HG02884 (cell line): Measurements from ENCODE around the gene KLHL17.

ENCODE experiments used
- ATAC-seq: cut with Tn5 transposase; IDR thresholded peaks from one replicate; pipeline ENCODE4 v1.9.1; 2021; ENCODE audit warnings: mild to moderate bottlenecking, moderate library complexity; ENCODE audit not compliant: unreplicated experiment

Gene KLHL17

DNA sequence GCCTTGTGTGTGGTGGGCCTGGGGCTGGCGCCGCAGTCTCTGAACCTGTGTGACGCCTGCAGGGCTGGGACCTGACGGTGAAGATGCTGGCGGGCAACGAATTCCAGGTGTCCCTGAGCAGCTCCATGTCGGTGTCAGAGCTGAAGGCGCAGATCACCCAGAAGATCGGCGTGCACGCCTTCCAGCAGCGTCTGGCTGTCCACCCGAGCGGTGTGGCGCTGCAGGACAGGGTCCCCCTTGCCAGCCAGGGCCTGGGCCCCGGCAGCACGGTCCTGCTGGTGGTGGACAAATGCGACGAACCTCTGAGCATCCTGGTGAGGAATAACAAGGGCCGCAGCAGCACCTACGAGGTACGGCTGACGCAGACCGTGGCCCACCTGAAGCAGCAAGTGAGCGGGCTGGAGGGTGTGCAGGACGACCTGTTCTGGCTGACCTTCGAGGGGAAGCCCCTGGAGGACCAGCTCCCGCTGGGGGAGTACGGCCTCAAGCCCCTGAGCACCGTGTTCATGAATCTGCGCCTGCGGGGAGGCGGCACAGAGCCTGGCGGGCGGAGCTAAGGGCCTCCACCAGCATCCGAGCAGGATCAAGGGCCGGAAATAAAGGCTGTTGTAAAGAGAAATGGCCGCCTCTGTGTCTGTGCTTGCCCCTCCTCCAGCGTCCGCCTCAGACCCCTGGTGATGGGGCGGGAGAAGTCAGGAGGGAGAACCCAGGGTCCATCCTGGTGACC is 53.7 kb downstream of the KLHL17 start:
- ATAC-seq: no peak

DNA sequence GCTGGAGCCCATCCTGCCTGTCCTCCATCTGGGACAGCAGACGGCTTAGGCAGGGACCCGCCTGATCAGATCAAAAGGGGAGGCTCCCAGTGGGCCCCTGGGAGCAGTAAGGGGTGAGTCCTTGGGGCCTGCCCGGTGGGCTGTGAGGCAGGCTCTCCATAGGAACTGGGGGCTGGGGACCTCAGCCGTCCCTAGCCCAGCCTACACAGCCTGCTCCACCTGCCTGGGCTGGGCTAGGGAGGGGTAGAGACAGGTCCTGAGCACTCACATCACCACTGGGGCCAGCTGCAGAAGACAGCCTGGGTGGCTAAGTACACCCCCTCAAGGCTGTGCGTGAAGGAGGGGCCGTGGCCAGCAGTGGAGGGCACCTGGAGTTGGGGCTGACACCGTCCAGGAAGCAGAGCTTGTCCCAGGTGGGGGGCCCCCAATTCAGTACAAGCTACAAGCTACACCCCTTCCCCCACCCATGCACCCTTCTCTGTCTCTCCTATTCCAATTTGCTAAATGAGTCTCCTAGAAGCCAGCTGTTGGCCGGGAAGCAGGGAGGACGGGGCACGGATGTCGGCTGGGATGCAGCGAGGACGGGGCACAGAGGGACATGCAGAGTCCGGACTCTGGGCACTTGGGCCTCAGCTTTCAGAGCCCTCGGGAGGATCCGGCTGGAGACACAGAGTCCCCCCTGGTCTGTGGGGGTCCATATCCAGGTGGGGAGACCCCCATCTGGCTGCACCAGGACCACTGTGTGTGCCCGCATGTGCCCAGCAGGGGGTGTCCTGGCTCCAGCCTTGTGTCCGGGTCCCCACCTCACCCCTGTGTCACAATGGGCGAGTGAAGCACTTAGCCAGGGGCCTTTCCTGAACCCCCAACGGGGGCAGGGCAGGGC is 54.7 kb downstream of the KLHL17 start:
- no peak for ATAC-seq
